NT2/D1 (cell line): ENCODE results near the gene PCYOX1L.
"Not testable (repeated sequence)": the region's sequence is repeated elsewhere in the genome, so short reads cannot be mapped to it uniquely, and the experiment has no call there.

Source experiments
- DNase-seq: peaks from one replicate; pipeline ENCODE4 v3.0.0-alpha.2; 2011; ENCODE audit warnings: low read depth, low spot score
- H3K27me3 ChIP-seq: 2 replicates; pipeline ENCODE4 v1.6.0; 2011; ENCODE audit warnings: mild to moderate bottlenecking; ENCODE audit not compliant: insufficient read length, insufficient read depth
- H3K36me3 ChIP-seq: 2 replicates; pipeline ENCODE4 v1.6.1; 2011; ENCODE audit warnings: mild to moderate bottlenecking, low read length, mixed read lengths; ENCODE audit not compliant: insufficient read depth, insufficient read length
- H3K4me1 ChIP-seq: 2 replicates; pipeline ENCODE4 v1.5.1; 2011; ENCODE audit not compliant: insufficient read depth, insufficient read length
- H3K4me3 ChIP-seq: 2 replicates; pipeline ENCODE4 v1.5.1; 2011; ENCODE audit warnings: low read depth; ENCODE audit not compliant: insufficient read length
- H3K9ac ChIP-seq: 2 replicates; pipeline ENCODE4 v1.6.0; 2011; ENCODE audit warnings: low read depth; ENCODE audit not compliant: insufficient read length
- H3K9me3 ChIP-seq: 2 replicates; pipeline ENCODE4 v1.5.1; 2011; ENCODE audit warnings: mild to moderate bottlenecking, low read length; ENCODE audit not compliant: insufficient read depth
- SUZ12 ChIP-seq: IDR thresholded peaks from 2 replicates; pipeline ENCODE4 v1.6.1; 2011; ENCODE audit not compliant: insufficient read length, insufficient read depth; ENCODE audit errors: extremely low read depth
- YY1 ChIP-seq: IDR thresholded peaks from 2 replicates; pipeline ENCODE4 v1.6.1; 2011; ENCODE audit not compliant: insufficient read length, insufficient read depth
- ZNF274 ChIP-seq: IDR thresholded peaks from 2 replicates; pipeline ENCODE4 v1.6.1; 2011; ENCODE audit warnings: mild to moderate bottlenecking, low read depth, low read length

PCYOX1L gene

GRCh38 chr5:149388498-149389190 lies 30.8 kb downstream of the PCYOX1L start:
- TF ChIP-seq ZNF274 (no peak), SUZ12 (no peak), YY1 (no peak)

GRCh38 chr5:149389552-149390495 lies 32.0 kb downstream of the PCYOX1L start:
- DNase-seq = no peak
- Histone ChIP-seq H3K9me3 (peaks cover 5% of the 10 kb centered on the region; the same call in 1 of the 2 replicates), H3K4me3 (no peak overlapping the region), H3K9ac (no peak overlapping the region), H3K36me3 (no peaks in the 10 kb centered on the region), H3K4me1 (no peaks in the 10 kb centered on the region), H3K27me3 (no peaks in the 10 kb centered on the region)
- TF ChIP-seq ZNF274 (no peak), SUZ12 (no peak), YY1 (no peak)

More at GRCh38 chr5:149388498-149389190, 30.8 kb downstream of the PCYOX1L start:
- H3K9me3 ChIP-seq = peaks cover 5% of the 10 kb centered on the region; the same call in 1 of the 2 replicates
- no peak overlapping the region for H3K9ac ChIP-seq
- DNase-seq = no peak
- H3K36me3 ChIP-seq = no peaks in the 10 kb centered on the region
- no peaks in the 10 kb centered on the region for H3K4me1 ChIP-seq
- no peak overlapping the region for H3K4me3 ChIP-seq
- H3K27me3 ChIP-seq = no peaks in the 10 kb centered on the region

DNA sequence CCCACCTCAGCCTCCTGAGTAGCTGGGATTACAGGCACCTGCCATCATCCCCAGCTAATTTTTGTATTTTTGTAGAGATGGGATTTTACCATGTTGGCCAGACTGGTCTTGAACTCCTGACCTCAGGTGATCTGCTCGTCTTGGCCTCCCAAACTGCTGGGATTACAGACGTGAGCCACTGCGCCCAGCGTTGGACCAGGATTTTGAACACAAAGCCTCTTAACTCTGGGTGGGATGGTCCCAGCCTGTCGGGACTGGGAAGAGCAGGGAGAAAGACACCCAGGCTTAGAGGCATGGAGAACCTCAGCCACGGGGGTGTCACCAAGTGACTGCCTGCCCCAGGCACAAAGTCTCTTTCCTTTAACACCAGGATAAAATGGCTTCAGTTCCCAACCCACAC lies 33.2 kb downstream of the PCYOX1L start:
- H3K4me1 ChIP-seq, DNase-seq, H3K36me3 ChIP-seq, H3K9ac ChIP-seq, H3K9me3 ChIP-seq, H3K4me3 ChIP-seq, H3K27me3 ChIP-seq: not testable (repeated sequence)

DNA sequence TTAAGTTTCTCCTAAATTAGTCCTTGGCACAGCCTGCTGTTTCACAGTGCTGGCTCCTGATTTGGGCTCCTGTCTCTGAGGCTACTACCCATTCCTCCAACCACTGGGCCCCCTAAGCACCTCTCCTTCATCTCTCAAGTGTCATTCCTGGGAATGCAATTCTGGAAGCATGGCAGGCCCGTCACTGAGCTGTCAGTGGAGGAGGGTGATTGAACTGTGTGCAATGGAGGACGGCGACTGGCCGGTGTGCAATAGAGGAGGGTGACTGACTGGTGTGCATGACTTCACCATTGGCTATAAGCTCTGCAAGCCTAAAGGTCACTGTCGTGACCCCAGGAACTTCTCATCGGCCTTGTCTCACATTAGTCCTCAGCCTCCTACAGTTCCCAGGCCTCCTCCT lies 33.7 kb downstream of the PCYOX1L start:
- no peak overlapping the region for H3K4me3 ChIP-seq
- TF ChIP-seq YY1 (no peak), SUZ12 (no peak), ZNF274 (no peak)
- DNase-seq = no peak
- no peaks in the 10 kb centered on the region for H3K27me3 ChIP-seq
- H3K9ac ChIP-seq = no peak overlapping the region
- no peaks in the 10 kb centered on the region for H3K36me3 ChIP-seq
- H3K9me3 ChIP-seq = peaks cover 5% of the 10 kb centered on the region; the same call in 1 of the 2 replicates
- no peaks in the 10 kb centered on the region for H3K4me1 ChIP-seq

- no peak for TF ChIP-seq YY1
- TF ChIP-seq ZNF274 = no peak
- TF ChIP-seq SUZ12 = no peak
- Histone ChIP-seq H3K4me3 (no peak overlapping the region), H3K36me3 (no peaks in the 10 kb centered on the region), H3K27me3 (no peaks in the 10 kb centered on the region), H3K4me1 (no peaks in the 10 kb centered on the region), H3K9me3 (peaks cover 5% of the 10 kb centered on the region; the same call in 1 of the 2 replicates), H3K9ac (no peak overlapping the region)
- DNase-seq = no peak
Measured at GRCh38 chr5:149392718-149393117, 34.9 kb downstream of the PCYOX1L start.

- not testable (repeated sequence) for H3K36me3 ChIP-seq, H3K4me1 ChIP-seq, H3K9ac ChIP-seq, H3K4me3 ChIP-seq, DNase-seq, H3K27me3 ChIP-seq, H3K9me3 ChIP-seq
Measured at GRCh38 chr5:149394996-149395395, 37.1 kb downstream of the PCYOX1L start.

- Histone ChIP-seq H3K4me1 (peaks cover 2% of the 10 kb centered on the region), H3K36me3 (no peaks in the 10 kb centered on the region), H3K9ac (no peak overlapping the region), H3K4me3 (no peak overlapping the region), H3K27me3 (no peaks in the 10 kb centered on the region), H3K9me3 (no peaks in the 10 kb centered on the region)
- no peak for DNase-seq
- TF ChIP-seq SUZ12 (no peak), YY1 (no peak), ZNF274 (no peak)
Measured at GRCh38 chr5:149397530-149397929, 39.7 kb downstream of the PCYOX1L start.

DNA sequence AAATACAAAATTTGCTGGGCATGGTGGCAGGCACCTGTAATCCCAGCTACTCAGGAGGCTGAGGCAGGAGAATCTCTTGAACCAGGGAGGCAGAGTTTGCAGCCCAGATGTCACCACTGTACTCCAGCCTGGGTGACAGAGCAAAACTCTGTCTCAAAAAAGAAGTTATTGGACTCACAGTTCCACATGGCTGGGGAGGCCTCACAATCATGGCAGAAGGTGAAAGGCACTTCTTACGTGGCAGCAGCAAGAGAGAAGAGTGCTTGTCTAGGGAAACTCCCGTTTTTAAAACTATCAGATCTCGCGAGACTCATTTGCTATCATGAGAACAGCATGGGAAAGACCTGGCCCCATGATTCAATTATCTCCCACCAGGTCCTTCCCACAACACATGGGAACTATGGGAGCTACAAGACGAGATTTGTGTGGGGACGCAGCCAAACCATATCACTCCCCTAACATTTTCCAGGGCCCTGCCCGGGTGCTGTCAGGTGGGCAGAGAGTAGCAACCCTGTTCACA lies 41.0 kb downstream of the PCYOX1L start:
- H3K9me3 ChIP-seq, H3K4me3 ChIP-seq, H3K36me3 ChIP-seq, DNase-seq, H3K27me3 ChIP-seq, H3K9ac ChIP-seq, H3K4me1 ChIP-seq: not testable (repeated sequence)
